Measurements from ENCODE around the gene DHRS12. TPM values are rescaled to one million over a fixed set of nuclear protein-coding genes. Genes with fewer than 3 reads are reported as not detected.

Gene DHRS12
- total RNA-seq: 5.3 and 5.9 TPM in 2 replicates

GRCh38 chr13:51803422-51804294 lies at the start of gene DHRS12:
DHRS12 (minus strand) TSS chr13:51804163; CDS start chr13:51799659, 4,504 bp downstream.

GRCh38 chr13:51844862-51845573 lies 41.1 kb upstream of the DHRS12 start, which contains the start of gene TMEM272:
TMEM272 (minus strand) TSS chr13:51845177; CDS start chr13:51838530, 6,647 bp downstream.

Other genes starting within 250 kb of the DHRS12 start
- gene WDFY2, start 219.7 kb downstream of the DHRS12 start, total RNA-seq: 2.4 and 6.6 TPM in 2 replicates
- gene TMEM272, start 41.0 kb upstream of the DHRS12 start, total RNA-seq: not detected in 2 replicates
- not detected in 2 replicates for gene CCDC70, start 57.8 kb upstream of the DHRS12 start, total RNA-seq
- gene ATP7B, start 207.3 kb upstream of the DHRS12 start, total RNA-seq: 7.0 and 13.2 TPM in 2 replicates
- 7.4 and 22.5 TPM in 2 replicates for gene ALG11, start 208.2 kb upstream of the DHRS12 start, total RNA-seq
- gene UTP14C, start 220.5 kb upstream of the DHRS12 start, total RNA-seq: 6.8 and 17.4 TPM in 2 replicates

Measured in bladder microvascular endothelial cell (primary cell).